ENCODE data around the gene RCOR1.

GRCh38 chr14:102768223-102769048 lies 176.0 kb downstream of the RCOR1 start:
- no peak for TF ChIP-seq CTCF (IDR thresholded peaks at IDR 0.05)
- TF ChIP-seq POLR2A (IDR thresholded peaks at IDR 0.05): no peak

Data from heart left ventricle (tissue), 13 donors.